Uterus (tissue), 4 donors: ENCODE data around the gene HSDL2. TPM values are rescaled to one million over a fixed set of nuclear protein-coding genes. Genes with fewer than 3 reads are reported as not detected.

ENCODE experiments used
- DNase-seq, 2 donors: peaks; one replicate each; pipeline ENCODE4 v3.0.0-alpha.2; 2019 to 2020
- H3K27ac ChIP-seq, 2 donors: fragments of 200-600 bp; sonication (generic); 1 replicate in 1 of 2; 2 replicates in 1 of 2; pipeline ENCODE4 v1.5.1; 2016 to 2018
- H3K27me3 ChIP-seq, 2 donors: fragments of 200-600 bp; sonication (generic); one replicate each; pipeline ENCODE4 v1.5.1; 2018 to 2019; ENCODE audit warnings: control low read depth in 1 of 2
- H3K36me3 ChIP-seq, 2 donors: fragments of 200-600 bp; sonication (generic); one replicate each; pipeline ENCODE4 v1.5.1; 2019; ENCODE audit warnings: control low read depth in 1 of 2
- H3K4me1 ChIP-seq, 2 donors: fragments of 200-600 bp; sonication (generic); one replicate each; pipeline ENCODE4 v1.5.1; 2018 to 2019; ENCODE audit warnings: control low read depth in 1 of 2
- H3K4me3 ChIP-seq, 2 donors: fragments of 200-600 bp; sonication (generic); 1 replicate in 1 of 2; 2 replicates in 1 of 2; pipeline ENCODE4 v1.5.1; 2018 to 2019; ENCODE audit warnings: mild to moderate bottlenecking in 1 of 2
- H3K9me3 ChIP-seq, 2 donors: fragments of 200-600 bp; sonication (generic); one replicate each; pipeline ENCODE4 v1.5.1; 2019; ENCODE audit warnings: control low read depth in 1 of 2
- POLR2A ChIP-seq, 2 donors: fragments of 450-650 bp; IDR thresholded peaks; one replicate each; pipeline ENCODE4 v1.6.1; 2016; ENCODE audit warnings: antibody characterized with exemption in 2 of 2, mild to moderate bottlenecking in 1 of 2, moderate library complexity in 1 of 2
- intact Hi-C: fragments of 100-400 bp; cut with DNase I; formaldehyde crosslinking; loops from one replicate; pipeline ENCODE4 v1.15.1; 2023; ENCODE audit warnings: low total_unique reads
- total RNA-seq, 4 donors: library from RNA; depleted of rRNA in 3 of 4; stranded (reverse); fragments of >200 nt in 3 of 4; gene quantifications; one replicate each; pipeline versions ENCODE4 v1.1.0 to v1.2.4, GENCODE V29; 2014 to 2023
- TF ChIP-seq, protein P1 (sequence below), 4 experiments: fragments of 200-600 bp in 2 of 4; fragments of 450-650 bp in 2 of 4; sonication (generic) in 2 of 4; IDR thresholded peaks; one replicate each; pipeline ENCODE4 v1.5.1; 2016 to 2019; ENCODE audit warnings: antibody characterized with exemption in 4 of 4, mild to moderate bottlenecking in 2 of 4, moderate library complexity in 1 of 4
- donor health status: DM: yes; HTN: yes; CAD: no.

Gene HSDL2
- total RNA-seq, 4 donors from 2014 or later, result 12.6 to 55.1 (median 39.1) TPM

DNA sequence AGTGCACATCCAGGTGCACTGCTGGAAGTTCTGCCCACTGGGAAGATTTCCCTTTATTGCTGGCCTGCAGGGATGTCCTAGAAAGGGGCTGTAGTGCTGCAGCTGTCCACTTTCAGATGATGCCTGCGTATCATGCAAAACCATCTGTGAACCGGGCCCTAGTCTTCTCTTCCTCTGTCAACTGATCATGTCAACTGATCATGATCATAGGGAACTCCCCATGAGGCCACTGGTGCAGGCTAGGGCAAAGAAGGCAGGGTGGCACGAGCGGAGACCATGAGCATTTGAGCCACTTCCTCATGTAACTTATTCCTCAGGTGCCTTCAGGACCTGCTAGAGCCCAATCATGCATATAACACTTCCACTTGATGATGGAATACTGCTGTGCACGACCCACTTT is 4.5 kb upstream of the HSDL2 start:
- Histone ChIP-seq H3K9me3 (no peaks in the 10 kb centered on the region), H3K27me3 (no peaks in the 10 kb centered on the region), H3K36me3 (no peaks in the 10 kb centered on the region), H3K4me1 (peaks cover 0 to 10% of the 10 kb centered on the region in 2 donors), H3K27ac (no peak overlapping the region), H3K4me3 (no peak overlapping the region)
- intact Hi-C loops, result no loop called here
- no peak for DNase-seq
- TF ChIP-seq, protein P1, sequence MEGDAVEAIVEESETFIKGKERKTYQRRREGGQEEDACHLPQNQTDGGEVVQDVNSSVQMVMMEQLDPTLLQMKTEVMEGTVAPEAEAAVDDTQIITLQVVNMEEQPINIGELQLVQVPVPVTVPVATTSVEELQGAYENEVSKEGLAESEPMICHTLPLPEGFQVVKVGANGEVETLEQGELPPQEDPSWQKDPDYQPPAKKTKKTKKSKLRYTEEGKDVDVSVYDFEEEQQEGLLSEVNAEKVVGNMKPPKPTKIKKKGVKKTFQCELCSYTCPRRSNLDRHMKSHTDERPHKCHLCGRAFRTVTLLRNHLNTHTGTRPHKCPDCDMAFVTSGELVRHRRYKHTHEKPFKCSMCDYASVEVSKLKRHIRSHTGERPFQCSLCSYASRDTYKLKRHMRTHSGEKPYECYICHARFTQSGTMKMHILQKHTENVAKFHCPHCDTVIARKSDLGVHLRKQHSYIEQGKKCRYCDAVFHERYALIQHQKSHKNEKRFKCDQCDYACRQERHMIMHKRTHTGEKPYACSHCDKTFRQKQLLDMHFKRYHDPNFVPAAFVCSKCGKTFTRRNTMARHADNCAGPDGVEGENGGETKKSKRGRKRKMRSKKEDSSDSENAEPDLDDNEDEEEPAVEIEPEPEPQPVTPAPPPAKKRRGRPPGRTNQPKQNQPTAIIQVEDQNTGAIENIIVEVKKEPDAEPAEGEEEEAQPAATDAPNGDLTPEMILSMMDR (IDR thresholded peaks at IDR 0.05), result no peak

GRCh38 chr9:112377087-112377486 is 2.8 kb upstream of the HSDL2 start:
- H3K4me1 ChIP-seq, result peaks cover 0 to 10% of the 10 kb centered on the region in 2 donors
- H3K9me3 ChIP-seq, result no peaks in the 10 kb centered on the region
- no peaks in the 10 kb centered on the region for H3K36me3 ChIP-seq
- H3K27me3 ChIP-seq, result no peaks in the 10 kb centered on the region
- DNase-seq, result no peak
- no peak for TF ChIP-seq POLR2A (IDR thresholded peaks at IDR 0.05)
- TF ChIP-seq, protein P1 (IDR thresholded peaks at IDR 0.05), result no peak
- no peak overlapping the region for H3K27ac ChIP-seq
- intact Hi-C loops, result no loop called here
- H3K4me3 ChIP-seq, result no peak overlapping the region

GRCh38 chr9:112377684-112378327 is 2.1 kb upstream of the HSDL2 start:
- Histone ChIP-seq H3K9me3 (no peaks in the 10 kb centered on the region), H3K27ac (no peak overlapping the region)

DNA sequence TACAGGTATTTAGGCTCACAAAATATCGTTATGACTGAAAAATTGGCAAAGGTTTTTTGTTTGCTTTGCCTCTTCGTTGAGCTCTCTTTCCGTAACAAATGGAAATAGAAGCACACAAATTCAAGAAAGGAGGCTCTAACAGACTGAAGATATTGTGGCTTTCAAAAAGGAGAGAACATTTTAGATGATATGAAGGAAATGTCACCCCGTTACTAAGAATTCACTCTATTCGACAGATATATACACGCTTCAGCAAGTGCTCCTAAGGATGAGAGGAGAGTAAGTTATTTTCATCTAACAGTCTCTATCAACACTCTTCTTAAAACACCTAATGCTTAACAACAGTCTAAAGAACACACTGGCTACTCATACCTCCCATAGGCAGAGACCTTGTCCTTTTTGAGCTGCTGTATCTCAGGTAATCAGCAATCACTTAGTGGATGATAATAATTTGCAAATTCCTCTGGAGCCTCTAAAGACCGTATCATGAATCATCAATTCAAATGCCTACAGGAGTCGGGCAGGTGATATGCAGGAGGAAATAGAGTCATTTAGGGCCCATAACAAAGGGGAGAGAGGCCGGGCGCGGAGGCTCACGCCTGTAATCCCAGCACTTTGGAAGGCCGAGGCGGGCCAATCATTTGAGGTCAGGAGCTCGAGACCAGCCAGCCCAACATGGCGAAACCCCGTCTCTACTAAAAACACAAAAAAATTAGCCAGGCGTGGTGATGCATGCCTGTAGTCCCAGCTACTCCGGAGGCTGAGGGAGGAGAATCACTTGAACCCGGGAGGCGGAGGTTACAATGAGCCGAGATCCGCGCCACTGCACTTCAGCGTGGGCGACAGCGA is 1.4 kb upstream of the HSDL2 start:
- Histone ChIP-seq H3K9me3 (no peaks in the 10 kb centered on the region), H3K36me3 (no peaks in the 10 kb centered on the region), H3K27ac (peak overlapping the region; percentile 95 to 98), H3K27me3 (no peaks in the 10 kb centered on the region), H3K4me3 (peak overlapping the region; percentile 57 to 94), H3K4me1 (peaks cover 4 to 10% of the 10 kb centered on the region in 2 donors)
- TF ChIP-seq, protein P1 (IDR thresholded peaks at IDR 0.05), result no peak
- TF ChIP-seq POLR2A (IDR thresholded peaks at IDR 0.05), result no peak
- DNase-seq, result peak in 1 of 2 donors; percentile 17
- intact Hi-C loops, result no loop called here

More at GRCh38 chr9:112377684-112378327, 2.1 kb upstream of the HSDL2 start:
- TF ChIP-seq, protein P1 (IDR thresholded peaks at IDR 0.05), result no peak
- no peak for TF ChIP-seq POLR2A (IDR thresholded peaks at IDR 0.05)
- Histone ChIP-seq H3K27me3 (no peaks in the 10 kb centered on the region), H3K4me1 (peaks cover under 1 to 10% of the 10 kb centered on the region in 2 donors), H3K4me3 (peak overlapping the region in 1 of 2 donors; percentile 57), H3K36me3 (no peaks in the 10 kb centered on the region)
- intact Hi-C loops, result no loop called here
- DNase-seq, result no peak
